Adrenal gland (tissue), 5 donors: Measurements from ENCODE around the gene PRKCA.
"Not testable (repeated sequence)": the region's sequence is repeated elsewhere in the genome, so short reads cannot be mapped to it uniquely, and the experiment has no call there.

Source experiments
- POLR2A ChIP-seq, 2 donors: fragments of 450-650 bp; IDR thresholded peaks; one replicate each; pipeline ENCODE4 v1.6.1; 2017; ENCODE audit warnings: antibody characterized with exemption in 2 of 2, mild to moderate bottlenecking in 2 of 2, moderate library complexity in 1 of 2
- TF ChIP-seq, protein P1 (sequence below), 6 experiments: fragments of 450-650 bp in 4 of 6; fragments of 200-600 bp in 2 of 6; sonication (generic) in 1 of 6; IDR thresholded peaks; 1 replicate in 5 of 6; 2 replicates in 1 of 6; pipeline versions ENCODE4 v1.5.1 to v1.8.0; 2016 to 2021; ENCODE audit warnings: antibody characterized with exemption in 6 of 6, mild to moderate bottlenecking in 2 of 6, moderate library complexity in 1 of 6
- donor health status: DM: no; HTN: no; CAD: no.

GRCh38 chr17:66345949-66346638 lies 43.7 kb downstream of the PRKCA start:
- TF ChIP-seq, protein P1, sequence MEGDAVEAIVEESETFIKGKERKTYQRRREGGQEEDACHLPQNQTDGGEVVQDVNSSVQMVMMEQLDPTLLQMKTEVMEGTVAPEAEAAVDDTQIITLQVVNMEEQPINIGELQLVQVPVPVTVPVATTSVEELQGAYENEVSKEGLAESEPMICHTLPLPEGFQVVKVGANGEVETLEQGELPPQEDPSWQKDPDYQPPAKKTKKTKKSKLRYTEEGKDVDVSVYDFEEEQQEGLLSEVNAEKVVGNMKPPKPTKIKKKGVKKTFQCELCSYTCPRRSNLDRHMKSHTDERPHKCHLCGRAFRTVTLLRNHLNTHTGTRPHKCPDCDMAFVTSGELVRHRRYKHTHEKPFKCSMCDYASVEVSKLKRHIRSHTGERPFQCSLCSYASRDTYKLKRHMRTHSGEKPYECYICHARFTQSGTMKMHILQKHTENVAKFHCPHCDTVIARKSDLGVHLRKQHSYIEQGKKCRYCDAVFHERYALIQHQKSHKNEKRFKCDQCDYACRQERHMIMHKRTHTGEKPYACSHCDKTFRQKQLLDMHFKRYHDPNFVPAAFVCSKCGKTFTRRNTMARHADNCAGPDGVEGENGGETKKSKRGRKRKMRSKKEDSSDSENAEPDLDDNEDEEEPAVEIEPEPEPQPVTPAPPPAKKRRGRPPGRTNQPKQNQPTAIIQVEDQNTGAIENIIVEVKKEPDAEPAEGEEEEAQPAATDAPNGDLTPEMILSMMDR (IDR thresholded peaks at IDR 0.05), result not testable (repeated sequence)
- not testable (repeated sequence) for TF ChIP-seq POLR2A (IDR thresholded peaks at IDR 0.05)
